Measurements from ENCODE around the gene PLA2G2F.
A peak's percentile ranks its signal among the peaks of the same experiment; 100 is the strongest.

Gene PLA2G2F

GRCh38 chr1:20192871-20193411 is 53.8 kb downstream of the PLA2G2F start:
- no peak for DNase-seq

DNA sequence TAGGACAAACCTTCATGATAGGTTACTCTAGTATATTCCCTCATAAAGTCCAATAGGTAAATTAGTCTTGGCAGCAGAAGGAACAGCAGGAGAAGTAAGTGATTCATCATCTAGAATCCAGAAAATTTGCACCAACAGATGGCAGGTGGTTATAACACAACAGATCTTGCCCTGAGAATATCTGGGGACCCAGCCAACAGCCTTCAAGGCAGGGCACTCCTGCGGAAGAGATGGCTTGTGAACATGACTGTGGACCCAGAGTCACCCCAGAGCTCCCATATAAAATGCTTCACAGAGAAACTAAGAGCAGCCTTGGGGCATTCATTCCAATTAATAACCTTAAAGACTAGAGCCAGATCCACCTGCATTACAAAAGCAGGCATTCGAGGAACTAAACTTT is 55.1 kb downstream of the PLA2G2F start:
- no peak for DNase-seq

- DNase-seq = peak; percentile 72
Measured at GRCh38 chr1:20194757-20195461, 55.8 kb downstream of the PLA2G2F start.

- DNase-seq = no peak
Measured at GRCh38 chr1:20195462-20195780, 56.3 kb downstream of the PLA2G2F start.

GRCh38 chr1:20197329-20197791 is 58.2 kb downstream of the PLA2G2F start:
- DNase-seq = no peak

DNA sequence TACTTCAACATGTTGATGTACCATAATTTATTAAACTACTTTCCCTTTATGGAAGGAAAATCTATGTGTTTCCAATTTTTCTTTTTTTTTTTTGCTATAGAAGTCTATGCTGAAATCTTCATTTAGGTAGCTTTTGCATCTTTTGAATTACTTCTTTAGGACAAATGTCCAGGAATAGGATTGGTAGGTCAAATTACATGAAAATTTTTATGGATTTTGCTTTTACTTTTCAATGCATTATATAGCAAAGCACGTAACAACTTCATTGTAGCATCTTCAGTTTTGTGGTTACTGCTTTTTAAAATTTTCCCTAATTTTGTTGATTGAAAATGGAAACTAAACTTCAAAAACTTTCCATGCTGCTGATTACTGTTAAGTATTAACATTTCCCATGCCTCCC is 59.2 kb downstream of the PLA2G2F start:
- no peak for DNase-seq

DNA sequence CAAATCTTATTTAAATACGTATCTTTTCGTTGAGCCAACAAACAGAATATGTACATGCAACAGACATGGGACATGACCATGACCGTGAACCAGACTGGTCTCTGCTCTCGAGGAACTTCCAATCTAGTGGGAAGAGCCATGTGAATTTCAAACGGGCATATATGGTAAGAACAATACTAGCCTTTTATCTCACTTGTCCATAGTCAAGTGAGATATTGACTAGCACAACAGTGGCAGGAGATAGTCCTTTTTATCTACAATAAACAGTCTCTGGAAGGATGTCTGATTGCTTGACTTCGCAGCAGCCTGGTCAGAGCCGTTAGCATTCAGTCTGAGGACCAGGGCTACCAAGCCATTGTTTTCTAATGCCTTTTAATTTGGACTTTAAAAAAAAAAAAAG is 59.8 kb downstream of the PLA2G2F start:
- no peak for DNase-seq

DNA sequence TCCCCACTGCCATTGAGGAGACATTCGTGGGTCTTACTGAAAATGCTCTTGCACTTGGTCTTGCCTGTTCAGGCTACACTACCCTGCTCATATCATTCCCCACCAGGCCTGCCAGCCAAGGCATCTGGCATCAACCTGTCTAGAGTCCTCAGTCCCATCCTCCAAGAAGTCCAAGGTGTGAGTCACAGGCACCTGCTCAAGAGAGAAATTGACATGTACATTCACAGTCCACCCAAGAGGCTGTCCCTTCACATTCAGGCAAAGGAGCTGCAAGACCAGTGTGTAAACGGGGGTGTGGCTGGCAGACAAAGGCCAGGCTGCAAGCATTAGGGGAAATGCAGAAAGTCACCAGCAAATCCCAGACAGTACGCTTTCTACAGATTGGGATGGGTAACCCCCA is 60.3 kb downstream of the PLA2G2F start:
- no peak for DNase-seq

DNA sequence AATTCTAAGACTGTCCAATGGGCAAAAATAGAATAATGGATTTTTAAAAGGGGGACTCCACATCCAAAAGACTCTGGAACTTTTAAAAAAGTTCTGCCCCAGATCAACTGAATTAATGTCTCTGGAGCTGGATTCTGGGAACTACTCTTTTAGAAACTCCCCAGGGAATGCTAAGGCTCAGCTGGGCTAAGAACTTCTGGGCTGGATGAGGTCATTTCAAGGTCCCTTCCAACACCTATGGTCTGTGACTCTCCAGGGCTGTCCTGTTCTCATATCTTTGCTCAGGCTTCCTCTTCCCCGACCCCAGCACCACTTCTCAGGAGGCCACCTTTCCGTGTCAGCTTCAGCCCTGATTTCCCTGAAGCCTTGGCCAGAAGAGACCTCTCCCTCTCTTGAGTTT is 60.7 kb downstream of the PLA2G2F start:
- DNase-seq = no peak
